ENCODE measurements around the gene GPD1L. TPM values are rescaled to one million over a fixed set of nuclear protein-coding genes. Genes with fewer than 3 reads are reported as not detected.

GPD1L gene
- total and polyA plus RNA-seq, 2 of the 4 experiments (the other 2 are of a cell fraction), result 3.9 to 7.9 TPM

GRCh38 chr3:32097768-32098167, 8.7 kb upstream of the GPD1L start:
- H3K4me2 ChIP-seq (ENCODE audit: low read depth, low read length), result no peak overlapping the region
- H2BK15ac ChIP-seq (ENCODE audit: low read depth, low read length), result no peak overlapping the region
- no CpG with 5 or more reads among the region's 1 CpG for WGBS, 2 experiments (ENCODE audit: extremely low coverage in 2 of 2, insufficient read length in 1 of 2)
- no peak overlapping the region for H2BK120ac ChIP-seq (ENCODE audit: low read depth, low read length)
- H3K27ac ChIP-seq (ENCODE audit: insufficient read depth, low read length), result no peak overlapping the region
- BruUV-seq (replicated peaks), result no TSS peak
- H4K20me1 ChIP-seq (ENCODE audit: insufficient read depth, low read length), result no peaks in the 10 kb centered on the region
- H2AK9ac ChIP-seq (replicated peaks; ENCODE audit: low read depth, low read length, poor library complexity), result no peak overlapping the region
- dilution Hi-C loops (cut with HindIII; ENCODE audit: low sequenced_read_pairs, unreplicated experiment) (no loop called here), intact Hi-C loops (cut with micrococcal nuclease) (no loop called here), in situ Hi-C loops (cut with MboI; ENCODE audit: low sequenced_read_pairs) (no loop called here)
- TF ChIP-seq RAD21 (IDR thresholded peaks at IDR 0.05; ENCODE audit: low read length) (no peak), SMC3 (IDR thresholded peaks at IDR 0.05; ENCODE audit: low read depth, low read length) (no peak), MXI1 (IDR thresholded peaks at IDR 0.05; ENCODE audit: borderline replicate concordance, low read depth, low read length) (no peak)
- H2BK20ac ChIP-seq (ENCODE audit: low read depth, low read length), result no peak overlapping the region
- H3K79me1 ChIP-seq (ENCODE audit: low read depth in 1 of 2, low read length in 2 of 2), result no peaks in the 10 kb centered on the region
- H3K4me3 ChIP-seq (ENCODE audit: insufficient read depth, low read depth, low read length), result no peak overlapping the region
- no peak overlapping the region for H2AK5ac ChIP-seq (ENCODE audit: low read depth, low read length)
- no peak overlapping the region for H4K8ac ChIP-seq (ENCODE audit: low read depth in 2 of 2, low read length in 2 of 2)
- H3K23ac ChIP-seq (ENCODE audit: low read depth, low read length), result no peak overlapping the region
- no peak overlapping the region for H4K91ac ChIP-seq (ENCODE audit: insufficient read depth, low read depth, low read length)
- CTCF ChIA-PET, result no interaction called here
- no peaks in the 10 kb centered on the region for H3K4me1 ChIP-seq (ENCODE audit: control insufficient read depth, insufficient read depth, low read length)
- H3K18ac ChIP-seq (ENCODE audit: low read depth, low read length), result no peak overlapping the region
- no peaks in the 10 kb centered on the region for H3K27me3 ChIP-seq (ENCODE audit: control insufficient read depth, insufficient read depth, low read length)
- POLR2A ChIA-PET (ENCODE audit: unreplicated experiment), result no interaction called here
- no peaks in the 10 kb centered on the region for H3K9me1 ChIP-seq (ENCODE audit: insufficient read depth, low read length)
- no peak overlapping the region for H2AFZ ChIP-seq (replicated peaks; ENCODE audit: low read length, poor library complexity)
- no peaks in the 10 kb centered on the region for H3K36me3 ChIP-seq (ENCODE audit: control insufficient read depth, insufficient read depth, low read length)
- ATAC-seq (ENCODE audit: low read depth), result no peak
- no peak overlapping the region for H3K4ac ChIP-seq (ENCODE audit: low read depth, low read length)
- peaks cover 13% of the 10 kb centered on the region for H3K9me3 ChIP-seq (ENCODE audit: control insufficient read depth, insufficient read depth, low read length)
- no peak overlapping the region for H3K9ac ChIP-seq (ENCODE audit: low read depth, low read length)
- H3K14ac ChIP-seq (replicated peaks; ENCODE audit: low read depth, low read length), result no peak overlapping the region
- no peak overlapping the region for H2BK5ac ChIP-seq (ENCODE audit: low read depth, low read length, poor library complexity, severe bottlenecking)
- H4K5ac ChIP-seq (ENCODE audit: low read depth, low read length), result no peak overlapping the region
- DNase-seq, result no peak
- H3K56ac ChIP-seq (ENCODE audit: extremely low read depth, insufficient read depth, low read length), result no peak overlapping the region
